ENCODE data around the gene ERP29. TPM values are rescaled to one million over a fixed set of nuclear protein-coding genes. Genes with fewer than 3 reads are reported as not detected.

The ERP29 gene
- polyA plus RNA-seq, 3 donors: 158 to 207 (median 170) TPM

DNA sequence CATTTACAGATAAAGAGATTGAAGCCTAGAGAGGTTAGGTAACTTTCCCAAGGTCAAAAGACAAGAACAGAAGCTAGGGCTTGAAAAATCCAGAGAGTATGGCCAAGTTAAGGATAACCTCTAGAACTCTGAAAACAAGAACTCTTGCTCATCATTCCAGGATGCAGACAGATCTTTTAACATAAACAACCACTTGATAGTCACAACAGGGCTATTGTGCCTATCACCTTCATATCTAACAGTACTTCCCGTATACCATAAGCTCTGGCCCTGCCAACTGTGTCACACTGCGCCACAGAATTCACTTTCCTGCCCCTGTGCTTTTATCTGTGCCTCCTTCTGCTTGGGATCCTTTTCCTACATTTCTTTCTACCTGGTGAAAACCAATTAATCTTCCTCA is 18.2 kb downstream of the ERP29 start:
- intact Hi-C loops (cut with micrococcal nuclease): no loop called here
- Histone ChIP-seq H3K4me2 (replicated peaks; ENCODE audit: extremely low read depth, low read length, poor library complexity, severe bottlenecking) (no peak overlapping the region), H3K27ac (ENCODE audit: low read depth in 1 of 2, low read length in 2 of 2) (no peak overlapping the region), H3K4me3 (replicated peaks in 1 of 3; ENCODE audit: low read depth in 2 of 3, low read length in 3 of 3) (no peak overlapping the region), H3K9ac (ENCODE audit: insufficient read depth, low read length, poor library complexity, severe bottlenecking) (no peak overlapping the region), H3K36me3 (replicated peaks in 1 of 2; ENCODE audit: control insufficient read depth in 1 of 2, insufficient read depth in 2 of 2, low read length in 2 of 2) (peaks cover 47 to 76% of the 10 kb centered on the region in 2 donors), H3K9me3 (replicated peaks in 1 of 2; ENCODE audit: control insufficient read depth in 1 of 2, insufficient read depth in 1 of 2, low read length in 2 of 2) (no peaks in the 10 kb centered on the region), H3K79me2 (ENCODE audit: insufficient read depth, low read length) (peaks cover 9% of the 10 kb centered on the region), H4K20me1 (ENCODE audit: insufficient read depth, low read length) (peaks cover 4% of the 10 kb centered on the region), H3K4me1 (ENCODE audit: control insufficient read depth in 1 of 2, insufficient read depth in 2 of 2, low read length in 2 of 2) (peaks cover 10 to 11% of the 10 kb centered on the region in 2 donors), H2AFZ (ENCODE audit: insufficient read depth, low read depth, low read length, poor library complexity, severe bottlenecking) (no peak overlapping the region), H3K27me3 (ENCODE audit: control insufficient read depth in 2 of 2, insufficient read depth in 2 of 2, low read length in 2 of 2) (no peaks in the 10 kb centered on the region)
- TF ChIP-seq, protein P1, sequence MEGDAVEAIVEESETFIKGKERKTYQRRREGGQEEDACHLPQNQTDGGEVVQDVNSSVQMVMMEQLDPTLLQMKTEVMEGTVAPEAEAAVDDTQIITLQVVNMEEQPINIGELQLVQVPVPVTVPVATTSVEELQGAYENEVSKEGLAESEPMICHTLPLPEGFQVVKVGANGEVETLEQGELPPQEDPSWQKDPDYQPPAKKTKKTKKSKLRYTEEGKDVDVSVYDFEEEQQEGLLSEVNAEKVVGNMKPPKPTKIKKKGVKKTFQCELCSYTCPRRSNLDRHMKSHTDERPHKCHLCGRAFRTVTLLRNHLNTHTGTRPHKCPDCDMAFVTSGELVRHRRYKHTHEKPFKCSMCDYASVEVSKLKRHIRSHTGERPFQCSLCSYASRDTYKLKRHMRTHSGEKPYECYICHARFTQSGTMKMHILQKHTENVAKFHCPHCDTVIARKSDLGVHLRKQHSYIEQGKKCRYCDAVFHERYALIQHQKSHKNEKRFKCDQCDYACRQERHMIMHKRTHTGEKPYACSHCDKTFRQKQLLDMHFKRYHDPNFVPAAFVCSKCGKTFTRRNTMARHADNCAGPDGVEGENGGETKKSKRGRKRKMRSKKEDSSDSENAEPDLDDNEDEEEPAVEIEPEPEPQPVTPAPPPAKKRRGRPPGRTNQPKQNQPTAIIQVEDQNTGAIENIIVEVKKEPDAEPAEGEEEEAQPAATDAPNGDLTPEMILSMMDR (IDR thresholded peaks at IDR 0.05): no peak
- H3K4me1 Mint-ChIP-seq: peaks cover 11% of the 10 kb centered on the region
- WGBS (ENCODE audit: insufficient coverage): 92% methylated on average over 2 of the region's 2 CpGs
- no peak for DNase-seq
- H3K36me3 Mint-ChIP-seq: peaks cover 56 to 84% of the 10 kb centered on the region in 2 donors
- no peaks in the 10 kb centered on the region for H3K27me3 Mint-ChIP-seq (ENCODE audit: low read depth in 3 of 3)
- peak overlapping the region in 3 of 7 donors; percentile 17 to 46 (median 18) for H3K27ac Mint-ChIP-seq
- H3K4me3 Mint-ChIP-seq: no peak overlapping the region
- H3K9me3 Mint-ChIP-seq: peaks cover 0 to 2% (median 0%) of the 10 kb centered on the region in 7 donors

DNA sequence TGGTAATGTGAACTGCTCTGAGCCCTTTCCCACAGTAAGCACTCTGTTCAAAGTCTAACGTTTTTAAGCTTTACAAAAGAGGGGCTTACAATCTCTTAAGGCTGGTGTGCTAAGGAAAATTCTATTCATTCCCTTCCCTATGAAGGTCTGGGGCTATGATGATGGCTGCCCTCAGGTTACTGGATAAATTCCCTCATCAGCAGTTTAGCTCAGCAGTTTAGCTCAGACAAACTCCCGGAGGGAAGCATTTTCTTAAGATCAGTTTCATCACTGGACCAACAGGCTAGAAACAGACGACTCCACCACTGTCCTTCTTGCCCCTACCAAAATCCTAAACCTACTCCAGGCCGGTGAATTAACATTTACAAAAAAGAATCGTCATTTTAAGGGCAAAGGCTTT is 19.1 kb downstream of the ERP29 start:
- H3K27me3 ChIP-seq (ENCODE audit: control insufficient read depth in 2 of 2, insufficient read depth in 2 of 2, low read length in 2 of 2): no peaks in the 10 kb centered on the region
- peak overlapping the region in 1 of 2 donors; percentile 17 for H3K27ac ChIP-seq (ENCODE audit: low read depth in 1 of 2, low read length in 2 of 2)
- H3K27me3 Mint-ChIP-seq (ENCODE audit: low read depth in 3 of 3): no peaks in the 10 kb centered on the region
- H3K79me2 ChIP-seq (ENCODE audit: insufficient read depth, low read length): peaks cover 9% of the 10 kb centered on the region
- 83% methylated on average over 1 of the region's 5 CpGs for WGBS (ENCODE audit: insufficient coverage)
- H3K9me3 Mint-ChIP-seq: peaks cover 0 to 2% (median 0%) of the 10 kb centered on the region in 7 donors
- peaks cover 4% of the 10 kb centered on the region for H4K20me1 ChIP-seq (ENCODE audit: insufficient read depth, low read length)
- peaks cover 11% of the 10 kb centered on the region for H3K4me1 Mint-ChIP-seq
- no peak overlapping the region for H3K27ac Mint-ChIP-seq
- no peak overlapping the region for H2AFZ ChIP-seq (ENCODE audit: insufficient read depth, low read depth, low read length, poor library complexity, severe bottlenecking)
- TF ChIP-seq, protein P1 (IDR thresholded peaks at IDR 0.05): no peak
- H3K4me3 Mint-ChIP-seq: no peak overlapping the region
- no peak overlapping the region for H3K4me3 ChIP-seq (replicated peaks in 1 of 3; ENCODE audit: low read depth in 2 of 3, low read length in 3 of 3)
- no peak overlapping the region for H3K9ac ChIP-seq (ENCODE audit: insufficient read depth, low read length, poor library complexity, severe bottlenecking)
- no peaks in the 10 kb centered on the region for H3K9me3 ChIP-seq (replicated peaks in 1 of 2; ENCODE audit: control insufficient read depth in 1 of 2, insufficient read depth in 1 of 2, low read length in 2 of 2)
- peaks cover 62 to 86% of the 10 kb centered on the region in 2 donors for H3K36me3 Mint-ChIP-seq
- peaks cover 52 to 82% of the 10 kb centered on the region in 2 donors for H3K36me3 ChIP-seq (replicated peaks in 1 of 2; ENCODE audit: control insufficient read depth in 1 of 2, insufficient read depth in 2 of 2, low read length in 2 of 2)
- no peak for DNase-seq
- H3K4me2 ChIP-seq (replicated peaks; ENCODE audit: extremely low read depth, low read length, poor library complexity, severe bottlenecking): no peak overlapping the region
- intact Hi-C loops (cut with micrococcal nuclease): no loop called here
- peaks cover 10 to 11% of the 10 kb centered on the region in 2 donors for H3K4me1 ChIP-seq (ENCODE audit: control insufficient read depth in 1 of 2, insufficient read depth in 2 of 2, low read length in 2 of 2)

Measured in CD14-positive monocyte (primary cell).